NCI-H510A treated with DMSO at 0.1 percent for 48 hours (cell line): Measurements from ENCODE around the gene SCT.

ENCODE experiments used
- DNase-seq: peaks from one replicate; lab custom pipeline; 2025; lab: John Stamatoyannopoulos, UW

The SCT gene

DNA sequence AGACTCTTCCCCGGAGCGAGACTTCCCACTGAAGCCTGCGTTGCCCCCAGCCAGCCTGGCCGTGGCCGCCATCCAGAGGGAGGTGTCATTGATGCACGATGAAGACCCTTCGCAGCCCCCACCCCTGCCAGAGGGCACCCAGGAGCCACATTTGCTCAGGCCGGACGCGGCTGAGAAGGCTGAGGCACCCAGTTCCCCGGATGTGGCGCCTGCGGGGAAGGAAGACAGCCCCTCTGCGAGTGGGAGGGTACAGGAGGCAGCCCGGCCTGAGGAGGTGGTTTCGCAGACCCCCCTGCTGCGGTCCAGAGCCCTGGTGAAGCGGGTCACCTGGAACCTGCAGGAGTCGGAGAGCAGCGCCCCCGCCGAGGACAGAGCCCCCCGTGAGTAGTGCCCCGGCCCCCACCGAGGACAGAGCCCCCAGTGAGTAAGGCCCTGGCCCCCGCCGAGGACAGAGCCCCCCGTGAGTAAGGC, 17.6 kb downstream of the SCT start:
- no peak for DNase-seq

DNA sequence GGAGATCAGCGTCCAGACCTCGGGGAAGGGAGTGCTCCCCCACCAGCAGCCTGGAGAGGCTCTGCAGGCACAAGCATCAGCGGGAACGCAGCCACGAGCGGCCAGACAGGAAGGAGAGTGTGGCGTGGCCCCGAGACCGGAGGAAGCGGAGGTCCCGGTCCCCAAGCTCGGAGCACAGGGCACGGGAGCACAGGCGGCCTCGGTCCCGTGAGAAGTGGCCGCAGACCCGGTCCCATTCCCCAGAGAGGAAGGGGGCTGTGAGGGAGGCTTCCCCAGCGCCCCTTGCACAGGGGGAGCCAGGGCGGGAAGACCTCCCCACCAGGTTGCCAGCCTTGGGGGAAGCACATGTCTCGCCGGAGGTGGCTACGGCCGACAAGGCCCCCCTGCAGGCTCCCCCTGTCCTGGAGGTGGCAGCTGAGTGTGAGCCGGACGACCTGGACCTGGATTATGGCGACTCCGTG, 18.2 kb downstream of the SCT start:
- DNase-seq = no peak

DNA sequence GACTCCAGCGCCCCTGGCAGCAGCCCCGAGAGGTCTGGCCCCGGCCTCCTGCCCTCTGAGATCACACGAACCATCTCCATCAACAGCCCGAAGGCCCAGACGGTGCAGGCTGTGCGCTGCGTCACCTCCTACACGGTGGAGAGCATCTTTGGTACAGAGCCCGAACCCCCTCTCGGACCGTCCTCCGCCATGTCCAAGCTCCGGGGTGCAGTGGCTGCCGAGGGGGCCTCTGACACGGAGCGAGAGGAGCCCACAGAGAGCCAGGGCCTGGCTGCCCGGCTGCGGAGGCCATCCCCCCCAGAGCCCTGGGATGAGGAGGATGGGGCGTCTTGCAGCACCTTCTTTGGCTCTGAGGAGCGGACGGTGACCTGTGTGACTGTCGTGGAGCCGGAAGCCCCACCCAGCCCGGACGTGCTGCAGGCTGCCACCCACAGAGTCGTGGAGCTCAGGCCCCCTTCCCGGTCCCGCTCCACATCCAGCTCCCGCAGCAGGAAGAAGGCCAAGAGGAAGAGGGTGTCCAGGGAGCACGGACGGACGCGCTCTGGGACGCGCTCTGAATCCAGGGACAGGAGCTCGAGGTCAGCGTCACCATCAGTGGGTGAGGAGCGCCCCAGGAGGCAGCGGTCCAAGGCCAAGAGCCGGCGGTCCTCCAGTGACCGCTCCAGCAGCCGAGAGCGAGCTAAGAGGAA, 18.9 kb downstream of the SCT start:
- DNase-seq = no peak

DNA sequence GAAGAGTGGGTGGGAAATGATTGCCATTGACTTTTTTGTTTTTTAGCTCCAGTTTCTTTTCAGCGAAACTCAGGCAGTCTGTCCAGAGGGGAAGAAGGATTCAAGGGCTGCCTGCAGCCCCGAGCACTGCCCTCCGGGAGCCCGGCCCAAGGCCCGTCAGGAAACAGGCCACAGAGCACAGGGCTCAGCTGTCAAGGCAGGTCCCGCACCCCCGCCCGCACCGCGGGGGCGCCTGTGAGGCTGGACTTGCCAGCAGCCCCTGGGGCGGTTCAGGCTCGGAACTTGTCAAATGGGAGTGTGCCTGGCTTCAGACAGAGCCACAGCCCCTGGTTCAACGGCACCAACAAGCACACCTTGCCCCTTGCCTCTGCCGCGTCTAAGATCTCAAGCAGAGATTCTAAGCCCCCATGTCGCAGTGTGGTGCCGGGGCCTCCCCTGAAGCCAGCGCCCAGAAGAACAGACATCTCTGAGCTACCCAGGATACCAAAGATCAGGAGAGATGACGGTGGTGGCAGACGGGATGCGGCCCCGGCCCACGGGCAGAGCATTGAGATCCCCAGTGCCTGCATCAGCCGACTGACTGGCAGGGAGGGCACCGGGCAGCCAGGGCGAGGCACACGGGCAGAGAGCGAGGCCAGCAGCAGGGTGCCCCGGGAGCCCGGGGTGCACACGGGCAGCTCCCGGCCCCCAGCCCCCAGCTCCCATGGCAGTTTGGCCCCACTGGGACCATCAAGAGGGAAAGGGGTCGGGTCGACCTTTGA, 19.8 kb downstream of the SCT start:
- no peak for DNase-seq

DNA sequence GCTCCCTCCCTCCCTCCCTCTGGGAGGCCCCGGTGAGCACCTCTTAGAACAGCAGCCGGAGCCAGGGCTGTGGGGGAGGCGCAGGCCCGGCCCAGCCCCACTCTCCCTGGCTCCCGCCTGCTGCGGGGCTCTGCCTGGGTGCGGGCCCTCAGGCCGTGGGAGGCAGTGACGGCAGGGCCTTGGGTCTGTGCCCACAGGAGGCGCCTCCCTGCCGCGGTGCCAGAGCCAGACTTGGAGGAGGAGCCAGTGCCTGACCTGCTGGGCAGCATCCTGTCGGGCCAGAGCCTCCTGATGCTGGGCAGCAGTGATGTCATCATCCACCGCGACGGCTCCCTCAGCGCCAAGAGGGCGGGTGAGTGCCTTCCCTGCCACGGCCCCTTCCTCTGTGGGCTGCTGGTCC, 20.7 kb downstream of the SCT start:
- no peak for DNase-seq

DNA sequence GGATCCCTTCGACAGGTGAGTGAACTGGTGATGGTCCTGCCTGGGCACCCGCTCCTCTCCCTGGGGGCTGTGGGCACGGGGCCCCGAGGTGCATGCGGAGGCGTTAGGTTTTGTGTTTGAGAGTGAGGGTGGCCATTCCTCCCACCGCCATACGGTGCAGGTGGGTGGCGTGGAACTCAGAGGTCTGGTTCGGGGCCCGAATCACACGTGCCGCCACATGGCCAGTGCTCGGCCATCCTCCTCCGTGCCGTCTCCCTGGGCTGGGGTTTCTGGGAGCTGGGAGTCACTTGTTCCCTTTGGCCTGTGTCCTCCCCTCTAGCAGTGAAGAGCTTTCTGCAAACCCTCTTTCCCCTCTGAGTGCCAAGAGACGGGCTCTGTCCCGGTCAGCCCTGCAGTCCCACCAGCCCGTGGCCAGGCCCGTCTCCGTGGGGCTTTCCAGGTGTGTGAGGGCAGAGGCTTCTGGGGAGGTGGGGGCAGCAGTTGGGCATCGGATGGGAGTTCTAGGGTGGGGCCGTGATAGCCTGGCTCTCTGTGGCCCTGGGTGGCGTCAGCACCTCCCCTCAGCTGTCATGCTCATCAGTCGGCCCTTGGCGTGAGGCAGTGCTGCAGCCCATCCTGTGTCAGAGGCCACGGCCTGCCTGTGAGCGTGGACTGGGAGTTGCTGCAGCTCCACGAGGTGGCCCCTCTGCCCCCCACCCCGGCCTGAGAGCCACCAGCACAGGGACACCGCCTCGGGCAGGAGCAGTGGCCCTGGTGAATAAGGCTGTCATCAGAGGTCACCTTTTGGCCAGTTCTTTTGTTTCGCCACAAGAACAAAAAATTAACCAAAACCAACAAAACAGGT, 21.5 kb downstream of the SCT start:
- no peak for DNase-seq

DNA sequence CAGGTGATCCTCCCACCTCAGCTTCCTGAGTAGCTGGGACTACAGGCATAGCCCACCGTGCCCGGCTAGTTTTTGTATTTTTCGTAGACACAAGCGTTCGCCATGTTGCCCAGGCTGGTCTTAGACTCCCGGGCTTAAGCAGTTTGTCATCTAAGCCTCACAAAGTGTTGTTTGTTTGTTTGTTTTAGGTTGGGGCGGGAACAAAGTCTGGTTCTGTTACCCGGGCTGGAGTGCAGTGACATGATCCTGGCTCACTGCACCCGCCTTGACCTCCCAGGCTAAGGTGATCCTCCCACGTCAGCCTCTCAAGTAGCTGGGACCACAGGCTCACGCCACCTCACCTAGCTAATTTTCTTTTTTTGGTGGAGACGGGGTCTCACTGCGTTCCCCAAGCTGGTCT, 23.8 kb downstream of the SCT start:
- no peak for DNase-seq

DNA sequence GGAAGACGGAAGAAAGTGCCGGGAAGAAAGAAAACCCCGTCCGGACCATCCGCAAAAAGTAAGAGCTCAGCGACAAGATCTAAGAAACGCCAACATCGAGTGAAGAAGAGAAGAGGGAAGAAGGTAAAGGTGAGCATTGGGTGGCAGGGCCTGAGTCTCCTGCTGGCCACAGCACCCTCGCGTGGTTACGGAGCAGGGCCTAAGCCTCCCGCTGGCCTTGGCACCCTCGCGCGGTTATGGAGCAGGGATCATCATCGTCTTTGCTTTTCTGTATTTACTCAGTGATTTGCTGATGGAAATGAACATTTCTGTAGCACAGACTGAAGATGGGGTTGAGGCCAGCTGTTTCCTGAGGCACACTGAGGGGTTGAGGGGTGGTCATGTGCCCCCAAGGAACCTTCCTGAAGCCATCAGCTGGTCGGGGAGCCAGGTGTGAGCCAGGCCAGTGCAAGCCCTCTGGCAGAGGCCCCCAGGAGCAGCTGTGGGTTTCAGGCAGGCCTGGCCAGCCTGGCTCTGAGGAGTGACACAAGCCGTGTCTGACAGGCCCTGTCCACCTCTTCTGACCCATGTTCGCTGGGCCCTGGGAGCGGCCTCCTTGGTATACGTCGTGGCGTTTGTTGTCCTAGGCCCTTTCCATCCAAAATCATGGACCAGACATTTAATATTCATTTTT, 25.3 kb downstream of the SCT start:
- no peak for DNase-seq

DNA sequence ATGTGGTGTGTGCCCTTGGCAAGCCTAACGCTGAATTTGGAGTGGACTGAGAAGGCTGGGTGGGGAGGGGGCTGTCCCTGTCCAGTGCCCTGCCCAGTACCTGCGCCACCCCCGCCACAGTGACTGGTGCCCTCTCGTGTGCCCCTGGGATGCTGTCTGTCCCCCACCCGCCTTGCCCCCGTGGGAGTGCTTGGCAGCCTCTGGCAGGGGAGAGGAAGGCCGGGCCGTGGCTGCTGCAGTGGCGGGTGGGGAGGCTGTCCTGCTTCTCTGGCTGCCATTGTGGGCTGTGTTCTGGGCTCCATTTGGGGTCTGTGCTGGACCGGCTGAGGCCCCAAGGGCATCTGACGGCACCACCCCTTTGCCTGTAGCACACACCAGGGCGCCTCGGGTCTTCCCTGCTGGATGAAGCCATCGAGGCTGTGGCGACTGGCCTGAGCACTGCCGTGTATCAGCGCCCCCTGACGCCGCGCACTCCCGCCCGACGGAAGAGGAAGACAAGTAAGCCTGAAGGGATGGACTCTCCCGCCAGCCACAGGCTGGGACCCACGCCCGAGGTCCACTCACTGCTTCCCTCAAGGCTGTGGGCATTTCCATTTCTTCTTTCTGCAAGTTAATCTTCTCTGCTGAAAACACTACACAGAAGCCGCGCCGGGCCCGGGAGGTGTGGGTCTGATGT, 28.8 kb downstream of the SCT start:
- DNase-seq = no peak

DNA sequence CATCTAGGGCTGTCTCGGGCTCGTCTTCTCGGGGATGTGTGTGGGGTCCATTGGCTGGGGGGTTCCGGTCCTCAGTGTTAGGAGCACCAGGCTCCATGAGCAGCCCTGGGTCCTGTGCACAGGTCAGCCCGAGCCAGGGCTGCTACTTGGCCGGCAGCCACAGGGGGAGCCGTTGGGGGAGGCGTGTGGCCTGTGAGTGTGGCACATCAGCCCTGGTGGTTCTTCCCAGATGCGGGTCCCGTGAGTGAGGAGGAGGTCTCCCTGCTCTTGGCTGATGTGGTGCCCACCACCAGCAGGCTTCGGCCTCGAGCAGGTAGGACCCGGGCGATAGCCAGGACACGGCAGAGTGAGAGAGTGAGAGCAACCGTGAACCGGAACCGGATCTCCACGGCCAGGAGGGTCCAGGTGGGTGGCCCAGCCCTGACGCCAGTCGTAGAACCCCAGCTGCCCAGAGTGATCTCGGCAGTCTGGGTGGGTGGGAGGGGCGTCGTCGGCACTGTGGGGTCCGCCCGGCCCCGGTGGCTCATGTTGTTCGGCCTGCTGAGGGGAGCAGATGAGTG, 29.7 kb downstream of the SCT start:
- no peak for DNase-seq

DNA sequence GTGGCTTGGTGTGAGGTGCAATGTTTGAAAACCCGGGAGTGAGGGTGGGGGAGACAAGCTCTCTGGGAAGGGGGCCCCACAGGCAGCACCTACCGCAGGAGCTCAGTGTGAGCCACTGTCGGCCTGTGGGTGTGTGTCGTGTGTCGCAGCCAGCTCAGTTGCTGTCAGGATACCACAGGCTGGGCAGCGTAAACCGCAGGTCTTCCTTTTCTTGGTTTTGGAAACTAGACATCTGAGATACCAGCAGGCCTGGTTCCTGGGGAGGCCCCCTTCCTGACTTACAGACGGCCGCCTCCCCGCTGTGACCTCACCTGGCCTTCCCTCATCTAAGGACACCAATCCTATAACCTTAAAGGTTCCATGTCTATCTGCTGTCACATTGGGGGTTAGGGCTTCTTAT, 30.6 kb downstream of the SCT start:
- DNase-seq = no peak

DNA sequence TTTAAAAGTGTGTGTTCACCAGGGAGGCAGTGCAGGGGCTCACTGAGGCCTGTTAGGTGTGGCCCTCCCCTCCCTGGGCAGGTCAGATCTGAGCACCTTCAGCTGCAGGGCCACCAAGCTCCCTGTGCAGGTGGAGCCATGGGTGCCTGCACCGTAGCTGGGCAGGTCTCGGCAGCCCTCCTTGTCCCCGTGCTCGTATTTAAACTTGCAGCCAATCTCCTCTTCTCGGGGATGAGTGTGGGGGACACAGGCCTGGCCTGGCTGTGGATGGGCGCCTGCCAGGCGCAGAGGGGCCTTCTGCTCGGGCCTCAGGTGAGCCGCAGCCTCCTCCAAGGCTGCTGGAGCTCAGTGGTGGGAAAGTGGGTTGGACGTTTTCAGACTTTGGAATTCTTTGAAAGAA, 31.6 kb downstream of the SCT start:
- no peak for DNase-seq

DNA sequence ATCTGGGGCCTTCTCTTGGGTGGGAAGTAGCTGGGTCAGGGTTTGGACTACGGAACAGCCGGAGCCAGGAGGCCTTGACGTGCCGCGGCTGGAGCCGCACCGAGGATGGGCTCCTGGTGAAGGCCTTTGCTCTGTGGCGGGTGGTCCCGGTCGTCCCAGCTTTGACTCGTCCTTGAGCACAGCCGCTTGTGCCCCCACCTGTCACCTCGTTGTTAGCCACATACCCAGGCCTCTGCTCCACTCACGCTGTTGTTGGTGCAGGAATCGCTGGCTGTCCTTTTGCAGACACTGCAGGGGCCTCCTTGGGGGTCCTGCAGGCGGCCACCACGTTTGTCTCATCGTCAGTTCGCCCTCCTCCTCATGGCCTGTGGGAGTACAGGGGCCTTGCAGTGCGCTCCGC, 33.6 kb downstream of the SCT start:
- no peak for DNase-seq

DNA sequence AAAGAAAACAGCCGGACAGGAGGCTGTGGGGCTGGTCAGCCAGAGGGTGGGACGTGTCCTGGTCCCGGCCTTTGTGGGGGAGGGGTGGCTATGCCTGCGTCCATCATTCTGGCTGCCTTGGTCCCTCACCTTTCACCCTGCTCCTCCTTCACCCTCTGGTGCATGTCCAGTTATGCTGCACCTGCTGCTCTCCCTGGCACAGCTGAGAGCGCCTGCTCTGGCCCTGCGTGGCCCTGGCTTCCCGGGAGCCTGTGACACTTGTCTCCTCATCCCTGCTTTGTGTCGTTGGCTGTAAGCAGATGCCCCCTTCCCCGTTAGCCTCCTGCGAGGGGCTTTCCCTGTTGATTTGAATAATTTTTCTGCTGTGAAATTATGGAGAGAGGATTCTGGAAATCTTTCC, 34.1 kb downstream of the SCT start:
- no peak for DNase-seq

DNA sequence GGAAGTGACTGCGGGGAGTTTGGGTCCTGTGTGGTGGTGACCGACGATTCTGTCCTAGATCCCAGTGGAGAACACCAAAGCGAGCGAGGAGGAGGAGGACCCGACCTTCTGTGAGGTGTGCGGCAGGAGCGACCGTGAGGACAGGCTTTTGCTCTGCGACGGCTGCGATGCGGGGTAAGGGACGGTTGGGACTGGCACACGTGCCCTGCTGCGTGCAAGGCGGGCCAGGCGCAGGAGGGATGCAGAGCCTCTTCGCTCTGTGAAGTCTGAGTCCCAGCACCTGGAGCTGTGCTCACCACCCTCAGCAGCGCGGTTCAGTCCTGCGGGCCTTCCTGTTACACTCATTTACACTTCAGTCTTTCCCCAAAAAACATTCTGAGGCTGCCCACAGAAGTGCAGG, 34.5 kb downstream of the SCT start:
- no peak for DNase-seq

DNA sequence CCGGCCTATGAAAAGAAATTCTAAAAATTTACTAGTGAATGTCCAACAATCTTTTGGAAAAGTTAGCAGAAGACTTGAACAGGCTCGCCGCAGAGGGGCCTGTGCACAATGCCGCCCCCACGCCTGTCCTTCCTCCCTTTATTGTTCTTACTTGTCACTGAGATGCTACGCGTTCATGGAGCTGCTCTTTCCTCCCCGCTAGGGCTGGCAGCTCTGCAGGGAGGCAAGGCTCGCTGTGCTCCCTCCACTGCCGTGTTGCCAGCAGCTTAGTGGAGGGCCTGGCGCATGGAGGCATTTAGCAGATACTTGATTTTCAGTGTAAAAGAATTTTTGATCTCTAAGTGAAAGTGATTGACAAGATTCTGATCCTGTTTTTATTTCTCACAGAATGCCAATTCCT, 36.0 kb downstream of the SCT start:
- DNase-seq = no peak

DNA sequence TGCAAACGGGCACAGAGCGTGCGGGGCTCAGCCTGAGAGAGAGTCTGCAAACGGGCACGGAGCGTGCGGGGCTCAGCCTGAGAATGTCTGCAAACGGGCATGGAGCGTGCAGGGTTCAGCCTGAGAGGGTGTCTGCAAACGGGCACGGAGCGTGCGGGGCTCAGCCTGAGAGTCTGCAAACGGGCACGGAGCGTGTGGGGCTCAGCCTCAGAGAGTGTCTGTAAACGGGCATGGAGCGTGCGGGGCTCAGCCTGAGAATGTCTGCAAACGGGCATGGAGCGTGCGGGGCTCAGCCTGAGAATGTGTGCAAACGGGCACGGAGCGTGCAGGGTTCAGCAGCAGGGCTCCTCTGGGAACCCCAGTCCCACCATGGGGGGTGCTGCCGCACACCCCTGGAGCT, 37.2 kb downstream of the SCT start:
- DNase-seq = no peak

DNA sequence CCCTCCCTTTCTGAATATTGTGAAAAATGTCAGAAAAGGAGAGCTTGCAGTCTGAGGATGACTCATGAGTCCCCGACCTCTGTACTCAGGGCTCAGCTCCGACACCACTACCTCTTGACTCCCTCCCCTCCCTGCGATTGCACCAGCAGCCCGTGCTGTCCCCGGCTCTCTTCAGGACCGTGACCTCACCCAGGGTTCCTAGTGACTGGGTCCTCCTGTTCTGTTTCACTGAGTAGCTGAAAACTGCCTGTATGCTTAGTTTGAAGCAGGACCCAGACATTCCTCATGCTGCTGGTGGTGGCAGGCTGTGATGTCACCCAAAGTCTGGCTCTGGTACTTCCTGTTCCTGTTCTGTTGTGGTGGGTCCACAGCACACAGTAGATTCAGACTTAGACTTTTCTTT, 39.0 kb downstream of the SCT start:
- DNase-seq = no peak

DNA sequence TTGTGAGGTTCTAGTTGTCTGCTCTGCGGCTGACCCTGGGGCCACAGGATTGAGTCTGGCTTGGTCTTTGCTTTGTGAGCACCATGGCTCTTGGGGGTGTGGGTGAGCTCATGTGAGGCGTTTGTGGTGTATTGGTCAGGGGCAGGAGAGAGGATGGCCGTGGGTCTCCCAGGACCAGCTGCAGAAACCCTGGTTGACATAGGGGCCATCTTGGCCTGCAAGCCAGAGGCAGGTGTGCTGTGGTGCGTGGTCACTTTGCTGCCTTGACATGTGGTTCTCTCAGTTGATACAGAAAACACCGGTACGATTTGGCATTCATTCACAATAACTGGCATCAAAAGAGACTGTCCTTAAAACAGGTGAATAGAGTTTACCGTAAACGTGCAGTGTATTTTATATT, 39.4 kb downstream of the SCT start:
- no peak for DNase-seq

DNA sequence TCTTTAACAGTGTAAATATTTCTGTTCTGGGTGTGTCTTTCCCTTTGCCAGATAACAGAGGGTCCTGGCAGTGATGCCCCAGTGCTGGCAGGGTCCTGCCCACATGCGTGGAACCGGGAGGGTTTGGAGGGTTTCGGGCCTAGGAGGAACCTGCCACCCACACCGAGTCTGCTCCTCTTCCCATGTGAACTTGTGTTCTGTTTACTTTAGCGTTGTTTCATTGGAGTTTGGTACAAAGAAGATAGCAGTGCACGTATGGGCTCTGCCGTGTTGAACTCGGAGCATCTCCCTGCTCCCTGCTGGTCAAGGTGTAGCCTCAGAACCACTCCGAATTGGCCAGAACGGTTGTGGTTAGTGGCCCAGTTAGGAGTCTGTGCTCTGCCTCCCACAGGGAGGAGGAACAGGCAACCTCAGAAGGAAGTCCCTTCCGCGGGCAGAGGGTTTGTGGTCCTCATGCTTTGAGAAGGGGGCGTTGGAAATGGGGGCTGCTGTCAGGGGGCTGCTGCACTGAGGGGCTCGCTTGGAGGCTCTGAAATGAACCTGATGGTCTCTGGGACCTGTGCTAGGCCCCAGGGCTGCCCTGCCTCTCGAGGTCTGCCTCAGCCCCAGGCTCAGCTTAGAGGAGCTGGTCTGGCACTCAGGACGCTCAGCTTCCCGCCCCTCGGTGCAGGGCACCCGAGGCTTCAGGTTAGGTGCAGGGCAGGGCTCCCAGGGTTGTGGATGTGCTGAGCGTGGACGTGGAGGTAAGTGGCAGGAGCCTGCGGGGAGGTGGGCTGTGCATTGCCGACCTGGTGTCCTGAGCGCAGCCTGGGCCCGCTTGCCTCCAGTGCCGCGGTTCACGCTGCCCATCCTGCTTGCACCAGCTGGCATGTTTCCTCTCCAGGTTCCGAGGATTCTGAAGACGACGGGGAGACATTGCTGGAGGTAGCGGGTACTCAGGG, 40.3 kb downstream of the SCT start:
- DNase-seq = no peak
